GM18517 (cell line): Measurements from ENCODE around the gene ELAVL1.

Experiments used
- ATAC-seq: cut with Tn5 transposase; IDR thresholded peaks from one replicate; pipeline ENCODE4 v1.9.1; 2021; ENCODE audit warnings: mild to moderate bottlenecking, moderate library complexity; ENCODE audit not compliant: unreplicated experiment

ELAVL1 gene

DNA sequence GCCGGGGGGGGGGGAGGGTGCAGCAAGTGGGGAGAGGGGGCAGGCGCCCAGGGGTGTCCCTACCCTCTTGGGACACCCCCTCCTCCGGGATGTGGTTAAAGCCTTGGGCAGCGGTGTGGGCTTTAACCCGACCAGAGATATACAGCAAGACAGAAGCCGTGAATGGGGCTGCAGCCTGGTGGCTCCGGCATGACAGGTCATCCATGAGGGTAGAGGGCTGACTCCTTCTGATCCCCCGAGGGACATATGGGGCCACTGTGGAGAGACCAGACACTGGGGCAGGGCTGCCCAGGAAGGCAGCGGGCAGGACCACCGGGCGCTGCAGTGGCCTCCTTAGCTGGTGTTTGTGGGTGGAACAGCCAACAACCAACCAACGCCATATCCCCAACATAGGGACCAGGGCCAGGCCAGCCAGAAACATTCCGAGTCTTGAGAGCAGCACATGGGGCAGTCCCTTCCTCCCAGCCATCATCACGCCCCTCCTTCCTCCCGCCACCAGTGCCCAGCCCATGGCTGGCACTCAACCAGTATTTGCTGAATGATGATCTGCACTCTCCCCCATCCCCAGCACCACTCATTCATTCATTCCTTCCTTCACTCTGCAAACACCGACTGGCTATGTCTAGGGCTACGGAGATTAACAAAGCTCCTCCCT lies 18.2 kb downstream of the ELAVL1 start:
- no peak for ATAC-seq

DNA sequence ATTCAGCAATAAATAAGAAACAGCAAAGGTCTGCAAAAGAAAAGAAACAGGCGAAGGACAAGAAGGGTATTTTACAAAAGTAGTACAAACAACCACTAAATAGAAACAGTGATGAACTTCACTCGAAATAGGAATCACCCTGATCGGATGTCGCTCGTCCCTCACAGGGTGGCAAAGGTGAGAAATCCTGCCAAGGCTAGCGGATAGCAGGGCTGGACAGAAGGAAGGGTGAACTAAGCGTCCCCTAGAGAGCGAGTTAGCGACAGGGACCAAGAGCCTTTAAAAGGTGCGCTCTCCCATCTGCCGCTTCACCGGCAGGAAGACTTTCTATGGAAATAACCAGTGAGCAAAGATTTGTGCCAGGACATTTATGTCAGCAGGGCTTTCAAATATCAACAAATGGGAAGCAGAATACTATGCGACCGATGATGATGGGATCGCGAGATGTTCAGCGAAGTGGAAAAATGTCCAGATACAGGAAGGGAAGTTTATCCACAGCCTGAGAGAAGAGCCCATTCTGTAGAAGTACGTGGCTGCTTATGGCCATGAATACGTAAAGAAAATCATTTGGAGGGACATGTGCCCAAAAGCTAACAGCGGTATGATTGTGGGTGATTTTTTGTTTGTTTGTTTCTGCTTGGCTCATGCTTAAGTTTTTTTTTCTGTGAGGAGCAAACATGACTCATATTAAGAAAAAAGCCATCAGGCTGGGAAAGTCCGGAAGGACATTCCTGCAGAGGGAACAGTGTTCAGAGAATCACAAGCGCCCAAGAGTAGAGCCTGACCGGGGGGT lies 18.9 kb downstream of the ELAVL1 start:
- no peak for ATAC-seq

DNA sequence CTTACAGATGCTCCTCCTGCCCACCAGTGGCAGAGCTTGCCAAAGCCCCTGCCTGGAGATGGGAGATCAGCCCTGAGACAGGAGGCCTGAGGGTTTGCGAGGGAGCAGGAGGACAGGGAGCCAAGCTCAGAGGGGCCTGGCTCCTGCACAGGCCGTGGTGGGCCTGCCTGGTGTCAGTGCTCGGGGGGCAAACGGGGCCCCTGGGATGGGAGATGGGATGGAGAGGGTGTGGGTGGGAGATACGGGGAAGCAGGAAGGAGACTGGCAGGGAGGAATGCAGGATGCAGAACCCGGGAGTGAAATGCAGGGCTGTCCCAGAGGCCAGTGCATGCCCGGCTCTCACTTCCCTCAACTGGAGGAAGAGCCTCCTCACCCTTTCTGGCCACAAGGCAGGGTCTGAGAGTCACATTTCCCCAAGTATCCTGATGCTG lies 19.9 kb downstream of the ELAVL1 start:
- ATAC-seq = no peak

DNA sequence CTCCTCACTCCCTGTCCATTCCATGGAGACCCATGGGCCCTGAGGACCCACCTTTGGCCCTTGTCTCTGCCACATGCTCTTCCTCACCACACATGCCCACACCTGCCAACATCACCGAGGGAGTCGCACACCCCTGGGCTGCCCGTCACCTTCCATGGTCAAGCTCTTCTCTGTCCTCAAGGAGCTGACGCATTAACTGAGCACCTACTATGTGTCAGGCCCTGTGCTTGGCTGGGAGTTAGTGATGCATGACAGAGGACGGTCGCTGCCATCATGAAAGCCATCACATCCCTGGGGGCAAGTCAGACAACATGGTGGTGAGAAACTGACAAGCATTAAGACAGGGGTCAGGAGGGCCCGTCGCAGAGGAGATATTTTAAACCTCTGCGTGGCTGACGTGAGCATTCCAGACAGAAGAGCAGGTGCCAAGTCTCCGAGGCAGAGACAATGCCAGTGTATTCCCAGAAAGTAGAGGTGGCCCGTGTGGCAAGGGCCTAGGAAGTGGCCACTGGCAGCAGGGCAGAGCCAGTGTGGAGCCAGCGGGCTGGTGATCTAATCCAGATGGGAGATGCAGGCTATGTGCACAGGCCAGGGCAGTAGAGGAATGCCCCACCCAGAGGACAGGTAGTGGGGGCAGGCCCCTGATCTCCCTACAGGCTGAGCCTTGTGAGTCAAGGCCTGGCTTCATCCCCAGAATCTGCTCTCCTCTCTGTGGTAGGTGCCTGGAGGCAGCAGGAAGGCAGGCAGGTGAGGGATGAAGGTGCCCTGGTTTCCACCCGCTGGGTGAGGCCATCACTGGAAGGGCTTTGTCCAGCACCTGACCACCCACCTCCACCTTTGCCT lies 21.2 kb downstream of the ELAVL1 start:
- no peak for ATAC-seq

DNA sequence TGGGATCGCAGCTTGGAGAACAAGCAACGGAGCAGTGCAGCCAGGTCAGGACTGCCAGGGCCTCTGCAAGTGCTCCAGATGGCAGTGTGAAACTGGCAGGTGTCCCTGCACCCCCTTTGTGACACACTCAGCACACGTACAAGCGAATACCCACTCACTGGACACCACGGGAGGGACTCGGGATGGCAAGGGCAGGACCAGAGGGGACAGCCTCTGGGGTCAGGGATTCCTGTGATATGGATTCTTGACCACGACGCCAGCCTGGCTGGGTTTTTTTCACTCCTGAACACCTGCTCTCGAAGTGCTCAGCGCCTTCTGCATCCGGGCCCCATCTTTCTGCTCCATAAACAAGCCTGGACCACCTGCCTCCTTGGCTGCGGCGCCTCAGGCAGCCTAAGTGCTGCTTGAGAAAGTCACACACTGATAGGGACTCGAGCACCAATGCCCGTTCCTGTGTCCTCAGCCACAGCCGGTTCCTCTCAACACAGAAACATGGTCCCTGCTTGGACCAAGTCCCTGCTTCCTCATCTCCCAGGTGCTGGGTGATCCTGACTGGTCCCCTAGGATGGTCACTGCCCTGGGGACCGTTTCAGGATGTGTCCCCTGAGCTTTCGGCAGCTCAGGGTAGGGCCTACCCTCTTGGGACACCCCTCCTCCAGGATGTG lies 22.0 kb downstream of the ELAVL1 start:
- no peak for ATAC-seq

DNA sequence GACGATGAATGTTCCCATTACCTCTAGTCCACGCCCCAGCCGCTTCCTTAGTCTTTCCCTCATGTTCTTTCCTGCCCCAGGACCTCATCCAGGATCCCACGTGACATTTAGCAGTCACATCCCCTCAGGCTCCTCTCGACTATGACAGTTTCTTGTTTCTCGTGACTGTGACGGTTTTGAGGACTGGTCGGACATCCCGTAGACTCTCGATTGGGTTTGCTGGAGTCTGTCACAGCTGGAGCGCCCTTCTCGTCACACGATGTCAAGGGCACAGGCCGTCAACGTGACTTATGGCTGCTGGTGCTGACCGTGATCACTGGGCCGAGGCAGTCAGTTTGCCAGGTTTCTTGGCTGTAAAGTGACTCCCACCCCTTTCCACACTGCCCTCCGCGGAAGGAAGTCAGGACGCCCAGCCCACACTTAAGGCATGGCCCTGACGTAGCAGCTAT lies 22.8 kb downstream of the ELAVL1 start:
- no peak for ATAC-seq

DNA sequence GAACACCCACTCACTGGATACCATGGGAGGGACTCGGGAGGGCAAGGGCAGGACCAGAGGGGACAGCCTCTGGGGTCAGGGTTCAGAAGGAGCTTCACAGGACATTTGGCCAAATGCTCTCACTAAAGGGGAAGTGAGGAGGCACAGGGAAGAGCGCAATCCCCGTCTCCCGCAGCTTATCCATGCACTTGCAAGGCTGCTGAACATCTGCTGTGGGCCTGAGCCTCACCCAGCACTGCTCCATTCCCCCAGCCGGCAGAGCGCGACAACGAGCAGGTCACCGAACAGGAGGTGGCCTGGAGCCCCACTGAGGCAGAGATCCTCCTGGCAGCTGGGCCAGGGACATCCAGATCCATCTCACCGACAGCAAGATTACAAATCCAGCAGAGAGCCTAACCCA lies 23.3 kb downstream of the ELAVL1 start:
- ATAC-seq = no peak

DNA sequence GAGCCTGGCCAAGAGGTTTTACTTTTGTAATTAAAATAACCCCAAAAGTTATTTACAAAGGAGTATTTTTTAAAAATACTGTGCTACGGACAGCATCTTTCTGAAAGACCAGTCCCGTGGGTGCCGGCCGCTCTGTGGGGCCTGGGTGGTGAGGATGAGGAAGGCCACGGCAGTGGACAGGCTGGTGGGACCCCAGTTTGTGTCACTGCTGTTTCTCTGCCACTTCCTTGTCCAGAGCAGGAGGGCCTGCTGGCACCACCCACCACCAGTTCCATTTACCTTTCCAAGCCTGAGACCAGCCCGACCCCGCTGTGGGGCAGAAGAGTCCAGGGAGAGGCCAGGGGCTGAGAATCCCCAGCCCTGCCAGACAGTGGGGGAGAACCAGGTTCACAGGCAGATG lies 23.8 kb downstream of the ELAVL1 start:
- ATAC-seq = no peak

DNA sequence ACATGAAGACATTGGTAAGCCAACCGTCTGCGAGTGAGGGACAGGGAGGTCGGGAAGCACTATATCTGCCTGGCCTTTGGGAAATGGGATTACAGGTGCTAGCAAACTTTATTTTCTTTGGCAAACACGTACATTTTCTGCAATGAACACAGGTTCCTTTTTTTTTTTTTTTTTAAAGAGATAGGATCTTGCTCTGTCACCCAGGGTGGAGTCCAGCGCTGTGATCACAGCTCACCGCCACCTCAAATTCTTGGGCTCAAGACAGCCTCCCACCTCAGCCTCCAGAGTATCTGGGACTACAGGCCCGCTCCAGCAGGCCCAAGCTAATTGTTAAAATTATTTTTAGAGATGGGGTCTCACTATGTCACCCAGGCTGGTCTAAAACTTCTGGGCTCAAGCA lies 24.2 kb downstream of the ELAVL1 start:
- no peak for ATAC-seq

DNA sequence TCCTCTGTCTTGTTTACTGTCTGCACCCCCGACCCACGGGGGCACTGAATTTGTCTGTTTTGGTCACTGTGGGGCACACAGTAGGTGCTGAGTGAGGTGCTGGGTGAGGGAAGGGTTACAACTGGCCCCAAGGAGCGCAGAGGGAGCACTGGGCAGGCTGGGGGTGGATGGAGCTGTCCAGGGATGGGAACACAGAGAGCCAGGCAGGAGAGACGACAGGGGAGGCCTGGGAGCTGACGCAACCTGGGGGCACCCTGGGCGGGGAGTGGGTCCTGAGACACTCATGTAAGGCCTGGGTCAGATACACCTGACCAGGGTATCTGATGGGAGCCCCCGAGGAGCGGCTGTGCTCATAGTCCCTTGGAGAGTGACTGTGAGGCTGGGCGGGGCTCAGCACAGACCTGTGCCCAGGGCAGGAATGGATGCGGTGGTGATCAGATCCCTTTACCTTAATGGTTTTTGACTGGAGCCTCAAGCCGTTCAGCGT lies 24.8 kb downstream of the ELAVL1 start:
- ATAC-seq = no peak

DNA sequence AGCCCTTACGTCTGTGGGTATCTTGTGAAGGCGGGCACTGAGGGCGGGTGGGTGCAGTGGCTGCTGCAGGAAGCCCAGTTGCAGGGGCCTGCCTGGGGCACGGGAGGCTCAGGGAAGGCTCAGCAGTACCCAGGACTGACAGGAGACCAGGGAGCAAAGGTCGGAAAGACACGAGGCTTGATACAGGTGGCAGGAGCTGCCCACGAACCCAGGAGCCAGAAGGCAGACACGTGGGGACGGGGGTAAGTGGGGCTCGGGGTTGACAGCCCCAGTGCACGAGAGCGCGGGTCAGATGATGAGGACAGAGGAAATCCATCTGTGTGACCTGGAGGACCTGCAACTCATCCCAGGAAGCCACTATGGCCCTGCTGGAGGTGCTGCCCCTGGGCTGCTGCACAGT lies 25.3 kb downstream of the ELAVL1 start:
- no peak for ATAC-seq

DNA sequence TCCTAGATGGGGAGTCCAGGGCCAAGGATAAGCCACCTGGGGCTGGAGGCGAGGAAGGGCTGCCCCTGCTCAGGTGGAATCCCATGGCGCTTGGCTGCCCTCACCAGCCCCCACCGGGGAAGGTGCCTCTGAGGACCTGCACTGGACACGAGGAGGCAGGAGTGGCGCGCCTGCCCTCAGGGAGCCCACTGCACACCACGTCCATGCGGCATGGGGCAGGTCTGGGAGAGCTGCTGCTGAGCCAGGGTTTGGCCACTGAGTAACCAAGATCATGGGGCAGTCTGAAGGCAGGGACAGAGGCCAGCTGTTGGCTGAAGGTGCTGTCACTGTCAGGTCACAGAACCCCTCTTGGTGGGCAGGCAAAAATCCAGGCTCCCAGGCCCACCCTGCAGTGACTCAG lies 25.9 kb downstream of the ELAVL1 start:
- ATAC-seq = no peak

DNA sequence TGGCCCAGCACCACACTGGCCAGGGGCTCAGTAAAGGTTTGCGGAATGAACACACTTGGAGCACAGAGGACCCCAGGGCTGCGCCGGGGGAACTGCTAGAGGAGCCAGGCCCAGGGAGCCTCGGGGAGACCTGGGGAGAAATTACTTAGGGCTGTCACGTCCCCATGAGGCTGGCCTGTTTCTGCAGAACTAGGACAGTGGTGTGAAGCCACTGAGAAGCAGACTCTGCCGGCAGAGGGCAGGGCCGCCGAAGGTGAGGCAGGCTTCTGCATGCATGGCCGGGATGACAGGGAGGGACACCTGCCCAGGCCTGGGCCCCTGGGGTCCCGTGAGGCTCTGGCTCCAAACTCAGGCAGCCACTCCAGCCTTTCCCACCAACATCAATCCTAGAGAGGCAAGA lies 26.4 kb downstream of the ELAVL1 start:
- no peak for ATAC-seq

DNA sequence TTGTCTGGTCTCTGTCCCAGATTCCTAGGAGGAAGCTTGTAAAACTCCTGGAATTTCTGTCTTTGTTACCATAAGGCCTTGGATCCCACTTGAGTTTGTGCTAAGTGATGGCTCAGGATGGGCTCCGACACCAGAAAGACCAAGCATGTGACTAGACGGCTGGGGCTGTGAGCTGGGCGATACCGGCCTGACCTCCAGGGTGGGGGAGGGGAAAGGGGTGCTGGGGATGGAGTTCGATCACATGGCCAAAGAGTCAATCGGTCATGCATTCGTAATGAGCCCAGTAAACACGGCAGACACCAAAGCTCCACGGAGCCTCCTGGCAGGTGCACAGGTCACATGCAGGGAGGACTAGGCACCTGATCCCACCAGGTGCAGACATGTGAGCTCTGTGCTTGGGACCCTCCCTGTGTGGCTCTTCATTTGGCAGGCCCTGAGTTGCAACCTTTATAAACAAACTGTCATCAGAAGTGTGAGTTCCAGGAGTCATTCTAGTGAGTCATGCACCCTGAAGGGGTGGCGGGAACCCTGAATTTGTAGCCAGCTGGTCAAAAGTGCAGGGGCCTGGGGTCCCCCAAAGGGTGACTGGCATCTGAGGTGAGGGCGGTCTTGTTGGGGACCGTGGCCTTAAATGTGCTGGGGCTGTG lies 27.1 kb downstream of the ELAVL1 start:
- ATAC-seq = no peak

DNA sequence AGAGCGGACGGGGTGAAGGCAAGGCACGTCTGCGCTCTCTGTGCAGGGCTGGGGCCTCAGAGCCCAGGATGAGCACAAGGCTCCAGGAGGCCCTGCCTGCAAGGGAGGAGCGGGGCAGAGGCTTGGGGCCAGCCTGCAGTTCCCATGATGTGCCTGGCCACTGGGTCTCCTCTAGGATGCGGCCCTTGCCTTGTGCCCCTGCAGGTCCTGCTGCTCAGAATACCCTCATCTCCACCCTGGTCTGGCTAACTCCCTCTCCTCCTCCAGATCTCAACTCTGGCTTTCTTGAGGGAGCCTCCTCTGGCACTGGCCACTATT lies 27.8 kb downstream of the ELAVL1 start:
- ATAC-seq = no peak

DNA sequence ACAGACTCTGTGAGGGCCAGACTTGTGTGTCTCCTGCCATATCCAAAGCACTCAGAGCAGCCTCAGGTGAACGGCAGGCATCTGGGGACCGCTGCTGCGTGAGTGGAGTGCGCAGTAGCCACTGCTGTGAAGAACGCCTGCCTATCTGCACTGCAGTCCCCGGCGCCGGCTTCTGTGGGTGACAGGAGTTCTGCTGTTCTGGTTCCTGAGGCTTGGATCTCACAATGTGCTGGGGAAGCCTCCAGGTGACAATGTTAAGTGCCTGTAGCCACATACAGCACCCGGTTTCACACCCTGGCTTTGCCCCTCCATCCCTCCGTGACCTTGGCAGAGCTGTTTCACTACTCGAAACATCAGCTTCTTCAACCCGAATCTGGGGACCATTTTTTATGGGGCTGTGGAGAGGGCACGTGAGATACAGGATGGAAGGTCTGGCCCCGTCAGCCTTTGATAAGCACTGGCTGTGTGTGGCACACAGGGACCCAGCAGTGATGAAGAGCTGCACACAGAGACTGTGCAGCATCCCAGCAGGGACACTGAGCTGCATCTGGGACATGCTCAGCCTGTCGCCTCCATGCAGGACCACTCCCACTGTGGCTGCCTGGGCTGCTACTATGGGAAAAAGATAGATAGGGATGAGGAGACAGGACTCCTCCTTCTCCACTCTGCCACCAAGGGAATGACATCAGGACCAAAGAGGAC lies 28.3 kb downstream of the ELAVL1 start:
- ATAC-seq = no peak

DNA sequence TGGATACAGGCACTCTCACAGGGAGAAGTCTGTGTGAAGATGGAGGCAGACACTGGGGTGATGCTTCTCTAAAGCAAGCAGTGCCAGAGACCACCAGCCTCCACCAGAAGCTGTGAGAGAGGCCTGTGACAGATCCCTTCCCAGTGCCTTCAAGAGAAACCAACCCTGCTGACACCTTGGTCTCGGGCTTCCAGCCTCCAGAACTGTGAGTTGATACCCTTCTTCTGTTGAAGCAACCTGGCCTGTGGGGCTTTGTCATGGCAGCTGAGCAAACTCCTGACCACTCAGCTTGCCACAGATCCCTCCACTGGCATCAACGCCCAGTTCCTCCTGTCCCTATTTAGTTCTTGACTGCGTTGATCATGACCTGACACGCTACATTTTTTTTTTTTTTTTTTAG lies 29.0 kb downstream of the ELAVL1 start:
- no peak for ATAC-seq

DNA sequence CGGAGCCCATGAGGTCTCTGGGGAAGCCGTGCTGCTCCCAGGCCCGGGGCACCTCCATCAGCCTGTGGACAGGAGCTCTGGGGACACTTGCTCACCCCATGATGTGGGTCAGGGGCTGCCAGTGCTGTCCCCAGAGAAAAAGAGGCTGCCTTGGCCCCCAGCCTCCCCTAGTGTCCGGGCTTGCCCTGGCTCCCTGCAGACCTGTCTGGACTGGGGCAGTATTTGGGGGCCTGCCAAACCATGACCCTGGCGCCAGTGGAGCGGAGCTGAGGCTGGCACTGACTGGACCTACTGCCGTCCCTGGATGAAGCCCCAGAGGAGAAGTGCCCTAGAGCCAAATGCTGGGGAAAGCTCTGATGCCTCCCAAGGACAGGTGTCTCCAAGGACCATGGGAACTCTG lies 30.4 kb downstream of the ELAVL1 start:
- no peak for ATAC-seq

DNA sequence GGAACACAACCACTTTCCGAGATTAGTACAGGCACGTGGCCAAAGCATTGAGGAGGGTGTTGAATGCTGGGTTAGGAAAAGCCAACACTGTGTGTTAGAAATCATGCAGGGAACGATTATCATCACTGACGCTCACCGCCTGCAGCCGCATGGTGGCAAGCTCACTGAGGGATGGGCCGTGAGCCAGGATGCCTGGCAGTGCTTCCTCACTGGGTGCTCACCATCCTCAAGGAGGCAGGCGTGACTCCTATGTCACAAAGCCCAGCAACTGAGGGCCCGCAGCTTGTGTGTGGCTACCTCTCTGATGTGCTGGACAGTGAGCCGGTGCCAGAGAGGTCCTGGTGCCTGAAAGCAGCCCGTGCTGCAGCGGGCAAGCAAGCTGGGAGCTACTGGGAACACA lies 31.6 kb downstream of the ELAVL1 start:
- no peak for ATAC-seq
